IMR-90 (cell line): ENCODE data around the gene FGF16. TPM values are rescaled to one million over a fixed set of nuclear protein-coding genes. Genes with fewer than 3 reads are reported as not detected.

ENCODE experiments used
- ATAC-seq: fragments of 200-7000 bp; cut with Tn5 transposase; 2 replicates; pipeline ENCODE4 v1.9.1; 2020; ENCODE audit warnings: low read depth, mild to moderate bottlenecking, moderate library complexity
- BruUV-seq: library from RNA; stranded (reverse); fragments of 400-500 nt; replicated peaks from 2 replicates; lab custom pipeline; 2021; lab: Mats Ljungman, UMichigan
- CTCF ChIA-PET: fragments of 300-600 bp; formaldehyde crosslinking; extraction: SDS; loops from one replicate; lab custom pipeline; 2021; ENCODE audit warnings: antibody characterized with exemption; lab: Yijun Ruan, JAX
- POLR2A ChIA-PET: fragments of 300-600 bp; sonication (Branson Sonifier 250); formaldehyde crosslinking; loops from one replicate; lab custom pipeline; 2022; ENCODE audit warnings: antibody characterized with exemption; ENCODE audit not compliant: unreplicated experiment; lab: Charles Lee
- DNase-seq: peaks from one replicate; pipeline ENCODE4 v3.0.0; 2013
- H2AFZ ChIP-seq: replicated peaks from 2 replicates; pipeline ENCODE3; 2013; ENCODE audit warnings: low read length, mild to moderate bottlenecking; ENCODE audit not compliant: poor library complexity
- H2AK5ac ChIP-seq: 2 replicates; pipeline ENCODE4 v1.6.1; 2013; ENCODE audit warnings: low read depth, low read length, inconsistent platforms
- H2AK9ac ChIP-seq: replicated peaks from 2 replicates; pipeline ENCODE3; 2013; ENCODE audit warnings: mild to moderate bottlenecking, low read depth, low read length, moderate library complexity; ENCODE audit not compliant: poor library complexity
- H2BK120ac ChIP-seq: 2 replicates; pipeline ENCODE4 v1.6.1; 2013; ENCODE audit warnings: low read depth, low read length, inconsistent platforms
- H2BK15ac ChIP-seq: 3 replicates; pipeline ENCODE4 v1.6.1; 2013; ENCODE audit warnings: low read depth, low read length, inconsistent platforms
- H2BK20ac ChIP-seq: 2 replicates; pipeline ENCODE4 v1.6.1; 2013; ENCODE audit warnings: low read depth, mild to moderate bottlenecking, inconsistent platforms, low read length, moderate library complexity
- H2BK5ac ChIP-seq: 2 replicates; pipeline ENCODE4 v1.6.1; 2013; ENCODE audit warnings: mild to moderate bottlenecking, low read depth, low read length, inconsistent platforms; ENCODE audit not compliant: poor library complexity, severe bottlenecking
- H3K14ac ChIP-seq: replicated peaks from 2 replicates; pipeline ENCODE4 v1.6.1; 2013; ENCODE audit warnings: low read depth, low read length, inconsistent platforms
- H3K18ac ChIP-seq: 2 replicates; pipeline ENCODE4 v1.6.1; 2013; ENCODE audit warnings: low read depth, low read length, control low read depth
- H3K23ac ChIP-seq: 2 replicates; pipeline ENCODE4 v1.6.1; 2013; ENCODE audit warnings: low read depth, low read length, inconsistent platforms
- H3K27ac ChIP-seq: 2 replicates; pipeline ENCODE4 v1.5.1; 2013; ENCODE audit warnings: mild to moderate bottlenecking, control low read depth, low read length; ENCODE audit not compliant: insufficient read depth
- H3K27me3 ChIP-seq: 2 replicates; pipeline ENCODE4 v1.6.1; 2013; ENCODE audit warnings: low read length; ENCODE audit not compliant: control insufficient read depth, insufficient read depth
- H3K36me3 ChIP-seq: 2 replicates; pipeline ENCODE4 v1.6.1; 2013; ENCODE audit warnings: low read length, mixed read lengths; ENCODE audit not compliant: control insufficient read depth, insufficient read depth
- H3K4ac ChIP-seq: 2 replicates; pipeline ENCODE4 v1.6.1; 2013; ENCODE audit warnings: low read depth, low read length, inconsistent platforms
- H3K4me1 ChIP-seq: 2 replicates; pipeline ENCODE4 v1.6.1; 2013; ENCODE audit warnings: low read length, mixed read lengths; ENCODE audit not compliant: control insufficient read depth, insufficient read depth
- H3K4me2 ChIP-seq: 2 replicates; pipeline ENCODE4 v1.6.1; 2013; ENCODE audit warnings: low read depth, mild to moderate bottlenecking, control low read depth, low read length, moderate library complexity
- H3K4me3 ChIP-seq: 2 replicates; pipeline ENCODE4 v1.5.1; 2013; ENCODE audit warnings: low read depth, mild to moderate bottlenecking, control low read depth, low read length, moderate library complexity; ENCODE audit not compliant: insufficient read depth
- H3K56ac ChIP-seq: 2 replicates; pipeline ENCODE4 v1.6.1; 2013; ENCODE audit warnings: low read length, inconsistent platforms; ENCODE audit not compliant: insufficient read depth; ENCODE audit errors: extremely low read depth
- H3K79me1 ChIP-seq, 2 experiments: 2 replicates each; pipeline ENCODE4 v1.6.1; 2013; ENCODE audit warnings: low read length in 2 of 2, inconsistent platforms in 1 of 2, low read depth in 1 of 2
- H3K9ac ChIP-seq: 2 replicates; pipeline ENCODE4 v1.6.1; 2013; ENCODE audit warnings: low read depth, low read length, control low read depth
- H3K9me1 ChIP-seq: 2 replicates; pipeline ENCODE4 v1.6.1; 2013; ENCODE audit warnings: low read length, inconsistent platforms; ENCODE audit not compliant: insufficient read depth
- H3K9me3 ChIP-seq: 2 replicates; pipeline ENCODE4 v1.6.1; 2013; ENCODE audit warnings: low read length; ENCODE audit not compliant: control insufficient read depth, insufficient read depth
- H4K20me1 ChIP-seq: 2 replicates; pipeline ENCODE4 v1.6.1; 2013; ENCODE audit warnings: low read length, inconsistent platforms; ENCODE audit not compliant: insufficient read depth
- H4K5ac ChIP-seq: 2 replicates; pipeline ENCODE4 v1.6.1; 2013; ENCODE audit warnings: mild to moderate bottlenecking, low read depth, low read length, control low read depth
- H4K8ac ChIP-seq, 2 experiments: 2 replicates each; pipeline ENCODE4 v1.6.1; 2013; ENCODE audit warnings: low read depth in 2 of 2, low read length in 2 of 2, control low read depth in 1 of 2, inconsistent platforms in 1 of 2
- H4K91ac ChIP-seq: 2 replicates; pipeline ENCODE4 v1.6.1; 2013; ENCODE audit warnings: low read depth, low read length, inconsistent platforms; ENCODE audit not compliant: insufficient read depth
- RCOR1 ChIP-seq: IDR thresholded peaks from 2 replicates; pipeline ENCODE4 v1.6.1; 2012; ENCODE audit warnings: mild to moderate bottlenecking, low read length, improper control_type of control experiment; ENCODE audit not compliant: insufficient replicate concordance
- WGBS, 2 experiments: methylation state at CpG; one replicate each; pipeline versions ENCODE4 v1.1.5 to v1.1.7; 2013; ENCODE audit warnings: missing lambda C conversion rate in 2 of 2; ENCODE audit not compliant: insufficient read length in 1 of 2; ENCODE audit errors: extremely low coverage in 2 of 2; 5-methylcytosine and 5-hydroxymethylcytosine counted together
- dilution Hi-C: fragments of 300-500 bp; cut with HindIII; formaldehyde crosslinking; loops from one replicate; pipeline ENCODE4 v1.14.3; 2018; ENCODE audit warnings: low sequenced_read_pairs; ENCODE audit not compliant: unreplicated experiment
- in situ Hi-C: fragments of 300-500 bp; cut with MboI; formaldehyde crosslinking; loops from 3 replicates; pipeline ENCODE4 v1.14.3; 2019; ENCODE audit warnings: low sequenced_read_pairs, inconsistent platforms, mixed read lengths
- intact Hi-C: fragments of 100-400 bp; cut with micrococcal nuclease; formaldehyde crosslinking; loops from 2 replicates; pipeline ENCODE4 v1.10.0; 2022
- polyA plus RNA-seq, 3 experiments: library from polyadenylated mRNA; depleted of rRNA; stranded (reverse); fragments of >200 nt; gene quantifications; 2 replicates each; pipeline ENCODE4 v1.2.3, GENCODE V29; 2012; ENCODE audit warnings: low replicate concordance in 1 of 3
- total RNA-seq: library from RNA; depleted of rRNA; stranded (reverse); fragments of >200 nt; gene quantifications from 2 replicates; pipeline ENCODE4 v1.2.3, GENCODE V29; 2012
- TF ChIP-seq, protein P1 (sequence below): conservative IDR thresholded peaks from 2 replicates; pipeline ENCODE4 v1.5.1; 2012; ENCODE audit warnings: mild to moderate bottlenecking, low read depth, low read length, improper control_type of control experiment

FGF16 gene
- total and polyA plus RNA-seq, 2 of the 4 experiments (the other 2 are of a cell fraction) = not detected

GRCh38 chrX:77446029-77446585 is 1.1 kb upstream of the FGF16 start:
- H2BK5ac ChIP-seq = no peak overlapping the region
- H3K27ac ChIP-seq = no peak overlapping the region
- H4K5ac ChIP-seq = no peak overlapping the region
- H2BK20ac ChIP-seq = no peak overlapping the region
- no peak overlapping the region for H4K91ac ChIP-seq
- H3K14ac ChIP-seq = no peak overlapping the region
- ChIA-PET POLR2A (no interaction called here), CTCF (no interaction called here)
- 49% methylated on average over 11 of the region's 27 CpGs; no CpG with 5 or more reads in 1 of the 2 experiments for WGBS, 2 experiments
- H3K9me1 ChIP-seq = no peaks in the 10 kb centered on the region
- no peak overlapping the region for H3K4ac ChIP-seq
- no TSS peak for BruUV-seq
- TF ChIP-seq RCOR1 = no peak
- TF ChIP-seq, protein P1, sequence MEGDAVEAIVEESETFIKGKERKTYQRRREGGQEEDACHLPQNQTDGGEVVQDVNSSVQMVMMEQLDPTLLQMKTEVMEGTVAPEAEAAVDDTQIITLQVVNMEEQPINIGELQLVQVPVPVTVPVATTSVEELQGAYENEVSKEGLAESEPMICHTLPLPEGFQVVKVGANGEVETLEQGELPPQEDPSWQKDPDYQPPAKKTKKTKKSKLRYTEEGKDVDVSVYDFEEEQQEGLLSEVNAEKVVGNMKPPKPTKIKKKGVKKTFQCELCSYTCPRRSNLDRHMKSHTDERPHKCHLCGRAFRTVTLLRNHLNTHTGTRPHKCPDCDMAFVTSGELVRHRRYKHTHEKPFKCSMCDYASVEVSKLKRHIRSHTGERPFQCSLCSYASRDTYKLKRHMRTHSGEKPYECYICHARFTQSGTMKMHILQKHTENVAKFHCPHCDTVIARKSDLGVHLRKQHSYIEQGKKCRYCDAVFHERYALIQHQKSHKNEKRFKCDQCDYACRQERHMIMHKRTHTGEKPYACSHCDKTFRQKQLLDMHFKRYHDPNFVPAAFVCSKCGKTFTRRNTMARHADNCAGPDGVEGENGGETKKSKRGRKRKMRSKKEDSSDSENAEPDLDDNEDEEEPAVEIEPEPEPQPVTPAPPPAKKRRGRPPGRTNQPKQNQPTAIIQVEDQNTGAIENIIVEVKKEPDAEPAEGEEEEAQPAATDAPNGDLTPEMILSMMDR = 0 out of 2 replicates have a peak, but pooled peaks have one; percentile 5
- ATAC-seq (no peak), DNase-seq (no peak)
- no peaks in the 10 kb centered on the region for H4K20me1 ChIP-seq
- peak overlapping the region; percentile 47 for H2AFZ ChIP-seq
- dilution Hi-C loops = no loop called here
- H3K4me3 ChIP-seq = no peak overlapping the region
- H2AK5ac ChIP-seq = no peak overlapping the region
- H2AK9ac ChIP-seq = no peak overlapping the region
- H3K23ac ChIP-seq = no peak overlapping the region
- no peak overlapping the region for H2BK120ac ChIP-seq
- no peak overlapping the region for H3K9ac ChIP-seq
- intact Hi-C loops = loop anchor here (10.0 kb wide), 1 partner anchor 139 kb away; no protein-coding TSS in a partner anchor
- H3K27me3 ChIP-seq = peaks cover 11% of the 10 kb centered on the region
- no peaks in the 10 kb centered on the region for H3K4me1 ChIP-seq
- no peak overlapping the region for H2BK15ac ChIP-seq
- no peak overlapping the region for H3K56ac ChIP-seq
- H3K36me3 ChIP-seq = no peaks in the 10 kb centered on the region
- in situ Hi-C loops = no loop called here
- H4K8ac ChIP-seq = no peak overlapping the region
- H3K79me1 ChIP-seq = no peaks in the 10 kb centered on the region
- H3K18ac ChIP-seq = no peak overlapping the region
- H3K9me3 ChIP-seq = no peaks in the 10 kb centered on the region
- peak overlapping the region; percentile 57; the same call in 1 of the 2 replicates for H3K4me2 ChIP-seq
